Measurements from ENCODE around the gene NCOA5.
"Not testable (repeated sequence)": the region's sequence is repeated elsewhere in the genome, so short reads cannot be mapped to it uniquely, and the experiment has no call there.

Gene NCOA5

DNA sequence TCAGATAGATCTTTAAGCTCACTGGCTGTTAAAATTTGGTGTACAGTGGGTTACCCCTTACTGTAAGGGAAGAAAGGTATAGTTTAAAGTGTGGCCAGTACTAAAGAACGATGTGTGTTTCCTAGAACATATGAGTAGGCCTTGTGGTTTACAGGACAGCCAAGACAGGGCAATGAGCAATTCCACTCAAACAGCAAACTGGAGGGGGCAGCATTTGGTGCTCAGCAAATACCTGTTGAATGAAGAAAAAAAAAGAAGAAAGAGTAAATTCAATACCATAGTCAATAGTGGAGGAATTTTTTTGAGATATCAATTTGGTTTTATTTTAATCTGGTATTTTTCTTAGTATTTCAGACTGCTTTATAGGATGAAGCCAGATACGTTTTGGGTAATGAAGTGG lies 3.8 kb upstream of the NCOA5 start:
- no peak for DNase-seq (ENCODE audit: low read depth in 1 of 2, low spot score in 1 of 2)

GRCh38 chr20:46091622-46092535 lies 2.1 kb upstream of the NCOA5 start:
- not testable (repeated sequence) for DNase-seq (ENCODE audit: low read depth in 1 of 2, low spot score in 1 of 2)

- peak in 1 of 2 donors; percentile 39 for DNase-seq (ENCODE audit: low read depth in 1 of 2, low spot score in 1 of 2)
Observed at GRCh38 chr20:46089167-46089416, 670 bp downstream of the NCOA5 start.

DNA sequence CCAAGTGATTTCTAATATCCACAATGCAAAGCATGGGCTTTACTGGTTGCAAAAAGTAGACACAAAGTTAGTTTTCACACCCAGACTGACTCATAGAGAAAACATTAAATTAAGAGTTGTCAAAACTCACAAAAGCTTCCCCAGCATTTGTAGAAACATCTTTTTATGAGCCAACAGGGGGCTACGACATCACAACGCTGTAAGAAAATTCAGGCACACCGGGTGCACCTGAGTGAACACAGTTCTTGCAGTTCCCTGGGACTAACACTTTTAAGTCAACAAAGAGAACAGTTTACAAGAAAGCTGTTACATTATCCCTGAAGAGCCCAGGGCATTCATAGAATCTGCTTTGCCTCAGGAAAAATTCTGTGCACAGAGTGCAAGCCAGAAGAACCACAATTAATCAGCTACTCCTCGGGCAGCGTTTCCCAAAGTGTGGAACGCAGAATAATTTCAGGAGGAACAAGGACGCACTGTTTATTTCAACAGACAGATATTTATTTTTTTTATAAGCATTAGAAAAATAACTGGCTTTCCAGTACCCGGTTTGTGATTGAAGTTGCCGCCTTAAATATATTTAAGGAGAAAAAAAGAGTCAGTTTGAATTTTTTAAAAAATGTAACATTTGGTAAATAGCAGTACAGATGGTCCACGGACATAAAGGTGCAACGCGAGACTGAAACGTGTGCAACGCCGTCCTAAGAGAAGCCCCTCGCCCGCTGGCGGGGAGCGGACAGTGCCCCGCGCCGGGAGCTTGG lies 1.2 kb downstream of the NCOA5 start:
- no peak for DNase-seq (ENCODE audit: low read depth in 1 of 2, low spot score in 1 of 2)

- DNase-seq (ENCODE audit: low read depth in 1 of 2, low spot score in 1 of 2), result no peak
Observed at GRCh38 chr20:46087161-46087560, 2.6 kb downstream of the NCOA5 start.

- no peak for DNase-seq (ENCODE audit: low read depth in 1 of 2, low spot score in 1 of 2)
Observed at GRCh38 chr20:46085179-46085851, 4.4 kb downstream of the NCOA5 start.

DNA sequence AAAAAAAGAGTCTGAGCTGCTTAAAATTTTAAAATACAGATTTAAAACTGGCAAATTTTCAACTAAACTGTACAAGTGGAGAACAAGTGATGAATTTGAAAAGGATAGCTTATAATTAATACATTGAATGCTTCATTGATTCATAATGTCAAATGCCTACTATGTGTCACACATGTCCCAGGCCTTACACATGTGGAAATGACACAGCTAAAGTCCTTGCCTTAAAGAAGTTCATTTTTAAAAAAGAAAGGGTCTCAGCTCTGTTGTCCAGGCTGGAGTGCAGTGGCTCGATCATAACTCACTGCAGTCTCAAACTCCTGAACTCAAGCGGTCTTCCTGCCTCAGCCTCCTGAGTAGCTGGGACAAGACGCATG lies 5.0 kb downstream of the NCOA5 start:
- DNase-seq (ENCODE audit: low read depth in 1 of 2, low spot score in 1 of 2), result no peak

GRCh38 chr20:46083531-46084061 lies 6.2 kb downstream of the NCOA5 start:
- no peak for DNase-seq (ENCODE audit: low read depth in 1 of 2, low spot score in 1 of 2)

DNA sequence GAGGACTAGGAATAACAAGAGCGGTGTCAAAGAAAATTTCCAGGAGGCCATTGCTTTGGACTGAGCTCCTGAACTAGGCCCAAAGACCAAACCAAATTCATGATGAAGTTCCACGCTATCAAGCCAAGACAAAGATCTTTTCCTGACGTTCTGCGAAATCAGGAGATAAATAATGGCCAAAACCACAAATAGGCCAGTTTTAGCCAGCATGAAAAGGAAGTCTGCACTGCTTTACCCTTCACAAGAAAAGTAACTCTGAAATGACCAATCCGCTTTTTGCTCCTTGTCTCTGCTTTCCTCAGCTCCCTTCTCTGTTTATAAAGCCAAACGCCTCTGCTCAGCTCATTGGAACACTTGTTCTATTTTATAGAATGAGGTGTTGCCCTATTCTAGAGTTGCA lies 6.7 kb downstream of the NCOA5 start:
- no peak for DNase-seq (ENCODE audit: low read depth in 1 of 2, low spot score in 1 of 2)

- DNase-seq (ENCODE audit: low read depth in 1 of 2, low spot score in 1 of 2), result no peak
Observed at GRCh38 chr20:46081074-46081473, 8.7 kb downstream of the NCOA5 start.

GRCh38 chr20:46078954-46079353 lies 10.8 kb downstream of the NCOA5 start:
- DNase-seq (ENCODE audit: low read depth in 1 of 2, low spot score in 1 of 2), result no peak

- no peak for DNase-seq (ENCODE audit: low read depth in 1 of 2, low spot score in 1 of 2)
Observed at GRCh38 chr20:46077642-46078305, 12.0 kb downstream of the NCOA5 start.

GRCh38 chr20:46076806-46077205 lies 13.0 kb downstream of the NCOA5 start:
- DNase-seq (ENCODE audit: low read depth in 1 of 2, low spot score in 1 of 2), result no peak

DNA sequence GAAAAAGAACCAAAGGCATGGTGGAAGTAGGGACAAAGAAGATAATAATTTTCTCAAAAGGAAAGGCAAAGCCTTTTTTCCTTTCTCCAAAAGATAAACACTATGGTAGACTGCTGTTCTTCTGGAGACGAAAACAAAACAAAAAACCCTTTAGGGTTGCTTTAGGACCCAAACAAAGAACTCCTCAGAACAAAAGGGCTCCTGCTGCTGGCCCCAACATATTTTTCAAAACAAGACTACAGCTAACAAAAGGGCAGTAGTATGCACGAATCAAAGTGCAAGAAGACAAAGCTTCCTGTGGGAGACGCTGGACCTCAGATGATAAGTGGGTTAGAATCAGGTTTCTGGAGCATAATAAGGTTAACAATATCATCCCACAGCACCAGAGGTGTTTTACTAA lies 15.8 kb downstream of the NCOA5 start:
- DNase-seq (ENCODE audit: low read depth in 1 of 2, low spot score in 1 of 2), result no peak

DNA sequence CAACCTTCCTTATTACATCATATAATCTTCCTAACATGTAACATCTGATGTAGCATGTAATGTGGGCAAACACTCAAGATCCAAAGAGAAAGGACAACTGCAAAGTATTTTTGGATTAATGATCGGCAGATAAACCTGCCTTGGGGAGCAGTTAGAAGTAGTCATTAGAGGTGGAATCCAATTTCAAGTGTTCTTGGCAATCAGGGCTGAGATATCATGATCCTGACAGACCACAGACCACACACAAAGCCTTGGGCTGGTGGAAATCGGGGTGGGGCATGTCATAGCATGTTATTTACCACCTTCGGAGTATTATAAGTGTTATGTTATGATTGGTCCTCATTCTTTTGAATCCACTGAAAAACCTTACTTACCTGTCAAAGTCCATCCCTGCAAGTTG lies 16.3 kb downstream of the NCOA5 start:
- DNase-seq (ENCODE audit: low read depth in 1 of 2, low spot score in 1 of 2), result no peak

DNA sequence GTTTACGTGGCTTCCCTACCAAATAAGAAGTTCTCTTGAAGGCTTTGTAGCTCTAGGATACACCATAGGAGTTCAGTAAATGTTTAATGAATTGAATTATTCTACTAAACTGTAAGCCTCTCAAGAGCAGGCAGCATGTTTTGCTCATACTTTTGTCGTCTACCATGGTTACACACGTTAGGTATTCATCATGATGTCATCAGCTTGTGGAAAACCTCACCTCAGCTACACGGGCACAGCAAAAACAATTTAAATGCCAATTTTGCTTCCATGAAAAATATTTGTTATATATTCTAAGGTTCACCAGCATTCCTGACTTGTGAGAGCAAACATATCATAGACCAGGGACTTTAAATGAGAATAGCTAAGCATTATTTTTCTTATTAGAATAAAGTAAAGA lies 16.7 kb downstream of the NCOA5 start:
- no peak for DNase-seq (ENCODE audit: low read depth in 1 of 2, low spot score in 1 of 2)

DNA sequence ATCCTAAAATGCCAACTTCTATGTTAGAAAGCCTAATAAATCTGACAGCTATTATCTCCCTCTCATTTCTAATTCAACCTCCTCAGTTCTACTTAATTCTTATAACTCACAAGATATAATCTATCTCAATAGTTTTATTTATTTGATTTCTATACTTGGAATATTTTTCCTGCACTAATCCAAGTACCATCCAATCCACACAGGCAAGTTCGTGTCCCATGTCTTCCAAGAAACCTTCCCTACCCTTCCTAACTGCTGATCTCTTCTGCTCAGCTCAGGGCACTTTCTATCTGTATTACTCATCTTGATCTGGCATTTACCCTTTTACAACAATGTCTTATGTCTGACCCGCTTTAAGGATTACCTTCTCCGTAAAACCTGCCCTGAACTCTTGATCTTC lies 18.2 kb downstream of the NCOA5 start:
- DNase-seq (ENCODE audit: low read depth in 1 of 2, low spot score in 1 of 2), result no peak

- no peak for DNase-seq (ENCODE audit: low read depth in 1 of 2, low spot score in 1 of 2)
Observed at GRCh38 chr20:46070215-46070900, 19.4 kb downstream of the NCOA5 start.

DNA sequence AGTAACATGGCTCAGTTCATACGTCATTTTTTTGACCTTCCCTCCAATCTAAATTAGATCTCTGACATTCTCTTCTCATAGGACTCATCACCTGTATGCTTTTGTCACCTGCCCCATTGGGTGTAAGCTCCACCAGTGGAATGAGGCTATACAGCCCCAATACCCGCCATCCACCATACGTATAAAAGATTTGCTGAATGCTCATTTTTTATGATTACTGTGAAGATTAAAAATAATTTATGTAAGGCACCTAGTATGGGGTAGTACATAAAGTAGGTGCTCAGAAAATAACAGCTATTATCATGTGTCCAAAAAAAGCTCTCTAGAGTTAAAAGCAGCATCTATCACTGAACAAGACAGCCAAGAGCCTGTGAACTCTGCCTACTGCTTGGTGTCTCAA lies 24.1 kb downstream of the NCOA5 start:
- no peak for DNase-seq (ENCODE audit: low read depth in 1 of 2, low spot score in 1 of 2)

DNA sequence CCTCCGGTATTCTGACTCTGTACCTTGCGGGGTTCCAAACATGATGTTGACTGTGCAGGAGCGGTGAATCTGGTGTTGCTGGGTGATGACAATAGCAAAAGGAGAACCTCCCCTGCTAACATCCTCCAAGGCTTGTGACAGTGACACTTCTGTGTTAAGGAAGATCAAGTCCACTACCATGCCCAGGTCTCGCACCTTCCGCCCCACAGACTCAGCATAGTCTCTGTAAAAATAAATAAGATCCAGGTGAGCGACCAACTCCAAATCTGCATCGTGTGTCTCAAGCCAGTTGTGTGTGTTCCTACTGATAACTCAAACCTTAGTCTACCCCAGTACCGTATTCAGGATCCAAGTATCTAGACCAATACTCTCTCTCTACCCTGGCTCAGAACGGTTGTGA lies 24.8 kb downstream of the NCOA5 start:
- no peak for DNase-seq (ENCODE audit: low read depth in 1 of 2, low spot score in 1 of 2)

DNA sequence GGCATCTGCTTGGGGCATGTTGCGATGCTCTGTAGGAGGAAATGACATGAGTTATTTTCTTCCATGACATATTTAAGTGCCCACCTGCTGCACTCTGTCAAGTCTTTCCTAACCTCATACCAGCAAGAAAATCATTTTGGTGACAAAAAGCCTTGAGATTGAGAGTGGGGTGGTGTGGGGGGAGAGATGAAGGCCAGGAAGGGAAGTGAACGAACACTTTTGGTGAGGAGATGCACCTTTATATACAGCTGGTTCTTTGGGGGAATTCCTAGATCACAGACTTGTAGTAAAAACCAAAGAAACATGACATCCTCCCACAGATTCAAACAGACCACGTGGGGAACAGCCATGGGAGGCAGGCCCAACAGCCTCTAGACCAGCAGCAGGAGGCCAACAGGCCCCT lies 26.1 kb downstream of the NCOA5 start:
- no peak for DNase-seq (ENCODE audit: low read depth in 1 of 2, low spot score in 1 of 2)
